ENCODE data around the gene HPF1.

DNA sequence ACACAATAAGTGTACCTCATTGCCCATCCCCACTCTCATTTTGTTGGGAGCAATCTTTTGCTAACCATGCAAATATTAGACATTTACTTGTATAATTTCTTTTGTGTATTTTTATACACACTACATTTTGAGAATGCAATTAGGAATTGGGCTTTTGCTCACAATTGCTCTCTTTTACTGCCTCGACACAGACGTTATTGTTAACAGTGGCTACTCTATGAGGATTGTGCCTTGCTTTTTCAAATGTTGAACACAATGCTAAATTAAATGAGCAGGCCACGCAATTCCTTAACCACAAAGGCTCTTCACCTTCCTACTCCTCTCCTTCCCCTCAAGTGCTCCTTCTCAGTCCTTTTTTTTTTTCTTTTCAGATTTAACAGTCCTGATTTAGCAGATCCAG, 42.8 kb upstream of the HPF1 start:
- TF ChIP-seq EZH2 (IDR thresholded peaks at IDR 0.05; ENCODE audit: low read depth): no peak
- TF ChIP-seq, protein P1, sequence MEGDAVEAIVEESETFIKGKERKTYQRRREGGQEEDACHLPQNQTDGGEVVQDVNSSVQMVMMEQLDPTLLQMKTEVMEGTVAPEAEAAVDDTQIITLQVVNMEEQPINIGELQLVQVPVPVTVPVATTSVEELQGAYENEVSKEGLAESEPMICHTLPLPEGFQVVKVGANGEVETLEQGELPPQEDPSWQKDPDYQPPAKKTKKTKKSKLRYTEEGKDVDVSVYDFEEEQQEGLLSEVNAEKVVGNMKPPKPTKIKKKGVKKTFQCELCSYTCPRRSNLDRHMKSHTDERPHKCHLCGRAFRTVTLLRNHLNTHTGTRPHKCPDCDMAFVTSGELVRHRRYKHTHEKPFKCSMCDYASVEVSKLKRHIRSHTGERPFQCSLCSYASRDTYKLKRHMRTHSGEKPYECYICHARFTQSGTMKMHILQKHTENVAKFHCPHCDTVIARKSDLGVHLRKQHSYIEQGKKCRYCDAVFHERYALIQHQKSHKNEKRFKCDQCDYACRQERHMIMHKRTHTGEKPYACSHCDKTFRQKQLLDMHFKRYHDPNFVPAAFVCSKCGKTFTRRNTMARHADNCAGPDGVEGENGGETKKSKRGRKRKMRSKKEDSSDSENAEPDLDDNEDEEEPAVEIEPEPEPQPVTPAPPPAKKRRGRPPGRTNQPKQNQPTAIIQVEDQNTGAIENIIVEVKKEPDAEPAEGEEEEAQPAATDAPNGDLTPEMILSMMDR (conservative IDR thresholded peaks at IDR 0.05): no peak

All from PC-9 (cell line).